Endothelial cell of umbilical vein (primary cell): ENCODE data around the gene GPRC5D. TPM values are rescaled to one million over a fixed set of nuclear protein-coding genes. Genes with fewer than 3 reads are reported as not detected.

Experiments
- BruUV-seq: library from RNA; stranded (reverse); fragments of 400-500 nt; replicated peaks from 2 replicates; lab custom pipeline; 2021; lab: Mats Ljungman, UMichigan
- CTCF ChIA-PET: fragments of 300-600, 350-600 bp; sonication (Branson Sonifier 250); formaldehyde crosslinking; loops from one replicate; lab custom pipeline; 2021; ENCODE audit warnings: antibody characterized with exemption, inconsistent platforms; lab: Charles Lee
- POLR2A ChIA-PET: fragments of 300-600, 350-600 bp; sonication (Branson Sonifier 250); formaldehyde crosslinking; loops from one replicate; lab custom pipeline; 2021; ENCODE audit warnings: antibody characterized with exemption, inconsistent platforms; lab: Charles Lee
- DNase-seq: peaks from one replicate; pipeline ENCODE4 v3.0.0-alpha.2; 2011; ENCODE audit warnings: low read depth, low spot score
- FAIRE-seq: peaks from 2 replicates; lab custom pipeline; 2011; peaks lifted over from hg19 to GRCh38; lab: Jason Lieb, UNC
- H2AFZ ChIP-seq: 2 replicates; pipeline ENCODE4 v1.6.0; 2012; ENCODE audit warnings: low read depth, low read length, control low read depth, inconsistent platforms
- H3K27ac ChIP-seq: 2 replicates; pipeline ENCODE4 v1.5.1; 2011; ENCODE audit warnings: low read depth, mild to moderate bottlenecking, control low read depth, low read length, moderate library complexity; ENCODE audit not compliant: insufficient read depth
- H3K27me3 ChIP-seq, 2 experiments: 2 replicates each; pipeline versions ENCODE4 v1.6.0 to v1.6.1; 2011; ENCODE audit warnings: low read length in 2 of 2, mixed read lengths in 1 of 2; ENCODE audit not compliant: control insufficient read depth in 2 of 2, insufficient read depth in 2 of 2
- H3K36me3 ChIP-seq, 2 experiments: 2 replicates in 1 of 2; 3 replicates in 1 of 2; pipeline ENCODE4 v1.5.1; 2011; ENCODE audit warnings: low read length in 2 of 2, mild to moderate bottlenecking in 1 of 2, moderate library complexity in 1 of 2; ENCODE audit not compliant: control insufficient read depth in 2 of 2, insufficient read depth in 2 of 2; ENCODE audit errors: extremely low read depth in 1 of 2
- H3K4me1 ChIP-seq: 3 replicates; pipeline ENCODE4 v1.5.1; 2011; ENCODE audit warnings: mild to moderate bottlenecking, low read length; ENCODE audit not compliant: control insufficient read depth, insufficient read depth; ENCODE audit errors: extremely low read depth
- H3K4me2 ChIP-seq: 2 replicates; pipeline ENCODE4 v1.6.1; 2011; ENCODE audit warnings: low read length, control low read depth, mixed read lengths; ENCODE audit not compliant: insufficient read depth
- H3K4me3 ChIP-seq, 3 experiments: fragments of 200-600 bp in 1 of 3; sonication (generic), shearing (Covaris generic) in 1 of 3; replicated peaks in 1 of 3; 2 replicates each; pipeline ENCODE4 v1.5.1; 2011 to 2016; ENCODE audit warnings: control low read depth in 3 of 3, low read length in 3 of 3, mild to moderate bottlenecking in 2 of 3, inconsistent platforms in 1 of 3, low read depth in 1 of 3, moderate library complexity in 1 of 3; ENCODE audit not compliant: insufficient read depth in 1 of 3
- H3K79me2 ChIP-seq: 2 replicates; pipeline ENCODE4 v1.6.0; 2012; ENCODE audit warnings: low read length, inconsistent platforms; ENCODE audit not compliant: control insufficient read depth, insufficient read depth
- H3K9ac ChIP-seq: replicated peaks from 2 replicates; pipeline ENCODE3; 2011; ENCODE audit warnings: low read length, control low read depth; ENCODE audit not compliant: insufficient read depth; ENCODE audit errors: extremely low read depth
- H3K9me1 ChIP-seq: replicated peaks from 3 replicates; pipeline ENCODE4 v1.6.0; 2011; ENCODE audit warnings: mild to moderate bottlenecking, low read length; ENCODE audit not compliant: control insufficient read depth, insufficient read depth; ENCODE audit errors: extremely low read depth
- H3K9me3 ChIP-seq: replicated peaks from 2 replicates; pipeline ENCODE4 v1.5.1; 2012; ENCODE audit warnings: low read length, inconsistent platforms; ENCODE audit not compliant: control insufficient read depth, insufficient read depth
- H4K20me1 ChIP-seq: replicated peaks from 2 replicates; pipeline ENCODE3; 2011; ENCODE audit warnings: mild to moderate bottlenecking, low read length; ENCODE audit not compliant: control insufficient read depth, insufficient read depth; ENCODE audit errors: extremely low read depth
- EZH2 ChIP-seq: IDR thresholded peaks from 2 replicates; pipeline ENCODE4 v1.6.1; 2012; ENCODE audit warnings: borderline replicate concordance, low read depth, mild to moderate bottlenecking, moderate library complexity, low read length, inconsistent platforms; ENCODE audit not compliant: severe bottlenecking
- FOS ChIP-seq: IDR thresholded peaks from 2 replicates; pipeline ENCODE4 v1.6.1; 2011; ENCODE audit warnings: mild to moderate bottlenecking, low read length, moderate library complexity, borderline replicate concordance; ENCODE audit not compliant: insufficient read depth
- GATA2 ChIP-seq: IDR thresholded peaks from 2 replicates; pipeline ENCODE4 v1.7.0; 2011; ENCODE audit warnings: low read depth, mild to moderate bottlenecking, moderate library complexity, mixed read lengths, low read length; ENCODE audit not compliant: insufficient read length, insufficient read depth
- JUN ChIP-seq: IDR thresholded peaks from 2 replicates; pipeline ENCODE4 v1.6.1; 2011; ENCODE audit warnings: borderline replicate concordance, low read depth; ENCODE audit not compliant: insufficient read length, insufficient read depth
- MAX ChIP-seq: IDR thresholded peaks from 2 replicates; pipeline ENCODE4 v1.6.1; 2011; ENCODE audit not compliant: insufficient read depth, insufficient read length
- MYC ChIP-seq: IDR thresholded peaks from one replicate; pipeline ENCODE4 v1.6.1; 2011; ENCODE audit warnings: mild to moderate bottlenecking, low read depth, low read length
- POLR2A ChIP-seq: IDR thresholded peaks from 2 replicates; pipeline ENCODE4 v1.6.1; 2012; ENCODE audit warnings: low read depth, mild to moderate bottlenecking, control low read depth, low read length
- POLR2AphosphoS5 ChIP-seq: IDR thresholded peaks from 2 replicates; pipeline ENCODE4 v1.6.1; 2012; ENCODE audit warnings: low read depth, mild to moderate bottlenecking, control low read depth, low read length, moderate library complexity; ENCODE audit not compliant: insufficient read depth
- dilution Hi-C: fragments of 300-500 bp; cut with MboI; formaldehyde crosslinking; loops from one replicate; pipeline ENCODE4 v1.15.0; 2019; ENCODE audit warnings: low sequenced_read_pairs; ENCODE audit not compliant: extremely low pct_ligation_motif_present
- intact Hi-C: fragments of 100-400 bp; cut with micrococcal nuclease; formaldehyde crosslinking; loops from one replicate; pipeline ENCODE4 v1.10.0; 2022
- polyA plus RNA-seq, 4 experiments: library from polyadenylated mRNA; depleted of rRNA in 3 of 4; stranded (reverse) in 3 of 4; unstranded in 1 of 4; fragments of >200 nt; gene quantifications; 2 replicates each; pipeline versions ENCODE4 v1.2.1 to v1.2.3, GENCODE V29; 2011 to 2012; ENCODE audit warnings: missing spikeins in 1 of 4
- total RNA-seq: library from RNA; stranded (reverse); gene quantifications from 2 replicates; pipeline ENCODE4 v1.2.3, GENCODE V29; 2021
- TF ChIP-seq, protein P1 (sequence below), 2 donors: IDR thresholded peaks; 1 replicate in 1 of 2; 2 replicates in 1 of 2; pipeline ENCODE4 v1.5.1; 2011; ENCODE audit warnings: low read length in 2 of 2, mild to moderate bottlenecking in 2 of 2, moderate library complexity in 2 of 2, control low read depth in 1 of 2, inconsistent platforms in 1 of 2, low read depth in 1 of 2; ENCODE audit not compliant: insufficient read depth in 1 of 2; ENCODE audit errors: extremely low read depth in 1 of 2

Gene GPRC5D
- total and polyA plus RNA-seq, 2 donors (not counting 3 experiments of a cell fraction or from before 2014, with no cell fraction given) = not detected

DNA sequence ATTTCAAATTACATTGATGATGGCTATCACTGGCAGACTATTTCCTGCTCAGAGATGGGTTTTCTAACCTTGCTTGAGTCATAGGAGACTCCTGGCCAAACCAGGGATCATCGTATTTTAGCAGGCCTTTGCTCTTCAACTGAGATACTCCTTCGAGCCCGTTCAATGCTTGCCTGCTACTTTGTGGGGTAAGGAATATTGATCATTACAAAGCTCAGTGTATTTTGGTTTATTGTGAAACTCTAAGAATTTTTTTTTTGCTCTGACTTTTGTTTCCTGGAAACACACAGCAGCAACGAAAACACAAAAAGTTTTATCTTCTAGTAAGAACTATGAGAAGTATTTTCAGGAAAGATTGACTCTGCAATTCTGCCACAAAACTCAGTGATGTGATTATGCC lies 4.1 kb downstream of the GPRC5D start:
- Histone ChIP-seq H3K27me3 (no peaks in the 10 kb centered on the region), H3K4me1 (no peaks in the 10 kb centered on the region), H3K79me2 (no peaks in the 10 kb centered on the region), H3K9ac (no peak overlapping the region), H3K4me2 (no peak overlapping the region), H4K20me1 (no peaks in the 10 kb centered on the region), H3K27ac (no peak overlapping the region), H2AFZ (no peak overlapping the region), H3K4me3 (no peak overlapping the region), H3K36me3 (peaks cover 0 to 3% of the 10 kb centered on the region in 2 experiments), H3K9me3 (no peaks in the 10 kb centered on the region), H3K9me1 (no peaks in the 10 kb centered on the region)
- no TSS peak for BruUV-seq
- ChIA-PET CTCF (interaction anchor here (0.9 kb wide), 1 partner anchor 9 kb away, joined by 3 read pairs; no protein-coding TSS in a partner anchor), POLR2A (no interaction called here)
- dilution Hi-C loops = no loop called here
- intact Hi-C loops = no loop called here
- no peak for DNase-seq
- FAIRE-seq = no peak
- no peak for TF ChIP-seq POLR2AphosphoS5
- TF ChIP-seq POLR2A = no peak

GRCh38 chr12:12946686-12947355 lies 5.1 kb downstream of the GPRC5D start:
- dilution Hi-C loops (no loop called here), intact Hi-C loops (no loop called here)
- H4K20me1 ChIP-seq = no peaks in the 10 kb centered on the region
- no peaks in the 10 kb centered on the region for H3K4me1 ChIP-seq
- TF ChIP-seq POLR2A (no peak), MAX (no peak), MYC (no peak), FOS (no peak), GATA2 (no peak), JUN (no peak), POLR2AphosphoS5 (no peak), EZH2 (no peak)
- TF ChIP-seq, protein P1, sequence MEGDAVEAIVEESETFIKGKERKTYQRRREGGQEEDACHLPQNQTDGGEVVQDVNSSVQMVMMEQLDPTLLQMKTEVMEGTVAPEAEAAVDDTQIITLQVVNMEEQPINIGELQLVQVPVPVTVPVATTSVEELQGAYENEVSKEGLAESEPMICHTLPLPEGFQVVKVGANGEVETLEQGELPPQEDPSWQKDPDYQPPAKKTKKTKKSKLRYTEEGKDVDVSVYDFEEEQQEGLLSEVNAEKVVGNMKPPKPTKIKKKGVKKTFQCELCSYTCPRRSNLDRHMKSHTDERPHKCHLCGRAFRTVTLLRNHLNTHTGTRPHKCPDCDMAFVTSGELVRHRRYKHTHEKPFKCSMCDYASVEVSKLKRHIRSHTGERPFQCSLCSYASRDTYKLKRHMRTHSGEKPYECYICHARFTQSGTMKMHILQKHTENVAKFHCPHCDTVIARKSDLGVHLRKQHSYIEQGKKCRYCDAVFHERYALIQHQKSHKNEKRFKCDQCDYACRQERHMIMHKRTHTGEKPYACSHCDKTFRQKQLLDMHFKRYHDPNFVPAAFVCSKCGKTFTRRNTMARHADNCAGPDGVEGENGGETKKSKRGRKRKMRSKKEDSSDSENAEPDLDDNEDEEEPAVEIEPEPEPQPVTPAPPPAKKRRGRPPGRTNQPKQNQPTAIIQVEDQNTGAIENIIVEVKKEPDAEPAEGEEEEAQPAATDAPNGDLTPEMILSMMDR (IDR thresholded peaks at IDR 0.05; ENCODE audit: extremely low read depth in 1 of 2, insufficient read depth in 1 of 2, low read depth in 1 of 2, low read length in 2 of 2) = no peak
- peaks cover 0 to 3% of the 10 kb centered on the region in 2 experiments for H3K36me3 ChIP-seq
- H3K4me3 ChIP-seq = no peak overlapping the region
- POLR2A ChIA-PET = no interaction called here
- H3K9me1 ChIP-seq = no peaks in the 10 kb centered on the region
- no peaks in the 10 kb centered on the region for H3K79me2 ChIP-seq
- H3K9ac ChIP-seq = no peak overlapping the region
- no peaks in the 10 kb centered on the region for H3K27me3 ChIP-seq
- CTCF ChIA-PET = interaction anchor here (0.9 to 1.4 kb wide), 3 partner anchors 10 to 30 kb away, joined by 3 to 5 read pairs (median 5); no protein-coding TSS in a partner anchor
- H2AFZ ChIP-seq = no peak overlapping the region
- no peaks in the 10 kb centered on the region for H3K9me3 ChIP-seq
- BruUV-seq = no TSS peak
- no peak overlapping the region for H3K27ac ChIP-seq
- FAIRE-seq = no peak
- no peak for DNase-seq
- H3K4me2 ChIP-seq = no peak overlapping the region
